Measurements from ENCODE around the gene SMARCC2. TPM values are rescaled to one million over a fixed set of nuclear protein-coding genes. Genes with fewer than 3 reads are reported as not detected.
A peak's percentile ranks its signal among the peaks of the same experiment; 100 is the strongest.

The SMARCC2 gene
- total RNA-seq, 1 donor from 2014 or later: 164 TPM

DNA sequence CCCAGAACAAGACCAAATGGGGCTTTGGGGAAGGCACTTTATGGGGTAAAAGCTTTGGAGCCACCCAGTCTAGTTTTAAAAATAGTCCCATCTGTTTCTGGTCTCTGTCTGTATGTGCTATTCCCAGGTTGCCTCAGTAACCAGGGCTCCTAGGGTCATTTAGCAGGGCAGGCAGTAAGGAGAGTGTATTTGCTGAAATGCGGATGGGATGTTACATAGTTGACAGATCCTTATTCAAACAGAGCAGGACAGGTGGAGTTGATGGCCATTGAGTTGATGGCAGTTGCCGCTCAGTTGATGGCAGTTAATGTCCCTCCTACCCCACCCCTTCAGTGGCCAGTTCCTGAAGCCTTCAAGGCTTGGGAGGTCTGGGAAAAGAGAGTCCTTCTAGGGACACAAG, 66.6 kb downstream of the SMARCC2 start:
- peak overlapping the region; percentile 31 for H3K4me3 Mint-ChIP-seq
- peaks cover 7% of the 10 kb centered on the region for H3K27me3 Mint-ChIP-seq (ENCODE audit: low read depth)
- H3K27ac Mint-ChIP-seq (ENCODE audit: unreplicated experiment): no peak overlapping the region
- DNase-seq (ENCODE audit: low read depth, low spot score): no peak
- H3K9me3 Mint-ChIP-seq: no peaks in the 10 kb centered on the region
- H3K4me1 Mint-ChIP-seq: peaks cover 35% of the 10 kb centered on the region
- H3K36me3 Mint-ChIP-seq (ENCODE audit: low read depth): peaks cover 3% of the 10 kb centered on the region
- TF ChIP-seq, protein P1, sequence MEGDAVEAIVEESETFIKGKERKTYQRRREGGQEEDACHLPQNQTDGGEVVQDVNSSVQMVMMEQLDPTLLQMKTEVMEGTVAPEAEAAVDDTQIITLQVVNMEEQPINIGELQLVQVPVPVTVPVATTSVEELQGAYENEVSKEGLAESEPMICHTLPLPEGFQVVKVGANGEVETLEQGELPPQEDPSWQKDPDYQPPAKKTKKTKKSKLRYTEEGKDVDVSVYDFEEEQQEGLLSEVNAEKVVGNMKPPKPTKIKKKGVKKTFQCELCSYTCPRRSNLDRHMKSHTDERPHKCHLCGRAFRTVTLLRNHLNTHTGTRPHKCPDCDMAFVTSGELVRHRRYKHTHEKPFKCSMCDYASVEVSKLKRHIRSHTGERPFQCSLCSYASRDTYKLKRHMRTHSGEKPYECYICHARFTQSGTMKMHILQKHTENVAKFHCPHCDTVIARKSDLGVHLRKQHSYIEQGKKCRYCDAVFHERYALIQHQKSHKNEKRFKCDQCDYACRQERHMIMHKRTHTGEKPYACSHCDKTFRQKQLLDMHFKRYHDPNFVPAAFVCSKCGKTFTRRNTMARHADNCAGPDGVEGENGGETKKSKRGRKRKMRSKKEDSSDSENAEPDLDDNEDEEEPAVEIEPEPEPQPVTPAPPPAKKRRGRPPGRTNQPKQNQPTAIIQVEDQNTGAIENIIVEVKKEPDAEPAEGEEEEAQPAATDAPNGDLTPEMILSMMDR (conservative IDR thresholded peaks at IDR 0.05): no peak

DNA sequence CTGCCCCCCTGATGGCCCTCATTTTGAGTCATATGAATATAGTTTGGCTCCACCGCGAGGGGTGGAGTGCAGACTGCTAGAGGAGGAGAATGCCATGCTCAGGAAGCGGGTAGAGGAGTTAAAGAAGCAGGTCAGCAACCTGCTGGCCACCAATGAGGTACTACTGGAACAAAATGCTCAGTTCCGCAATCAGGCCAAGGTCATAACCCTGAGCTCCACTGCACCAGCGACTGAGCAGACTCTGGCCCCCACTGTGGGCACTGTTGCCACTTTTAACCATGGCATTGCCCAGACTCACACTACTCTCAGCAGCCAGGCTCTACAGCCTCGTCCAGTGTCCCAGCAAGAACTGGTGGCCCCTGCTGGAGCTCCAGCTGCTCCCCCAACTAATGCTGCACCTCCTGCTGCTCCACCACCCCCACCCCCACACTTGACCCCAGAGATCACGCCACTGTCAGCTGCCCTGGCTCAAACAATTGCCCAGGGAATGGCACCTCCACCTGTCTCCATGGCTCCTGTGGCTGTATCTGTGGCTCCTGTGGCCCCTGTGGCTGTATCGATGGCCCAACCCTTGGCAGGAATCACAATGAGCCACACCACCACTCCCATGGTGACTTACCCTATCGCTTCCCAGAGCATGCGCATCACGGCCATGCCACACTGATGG, 67.9 kb downstream of the SMARCC2 start:
- Mint-ChIP-seq H3K4me3 (peak overlapping the region; percentile 32), H3K4me1 (peaks cover 28% of the 10 kb centered on the region), H3K36me3 (ENCODE audit: low read depth) (peaks cover 10% of the 10 kb centered on the region), H3K27me3 (ENCODE audit: low read depth) (peaks cover 11% of the 10 kb centered on the region), H3K27ac (ENCODE audit: unreplicated experiment) (no peak overlapping the region), H3K9me3 (no peaks in the 10 kb centered on the region)
- TF ChIP-seq, protein P1 (conservative IDR thresholded peaks at IDR 0.05): no peak
- no peak for DNase-seq (ENCODE audit: low read depth, low spot score)

DNA sequence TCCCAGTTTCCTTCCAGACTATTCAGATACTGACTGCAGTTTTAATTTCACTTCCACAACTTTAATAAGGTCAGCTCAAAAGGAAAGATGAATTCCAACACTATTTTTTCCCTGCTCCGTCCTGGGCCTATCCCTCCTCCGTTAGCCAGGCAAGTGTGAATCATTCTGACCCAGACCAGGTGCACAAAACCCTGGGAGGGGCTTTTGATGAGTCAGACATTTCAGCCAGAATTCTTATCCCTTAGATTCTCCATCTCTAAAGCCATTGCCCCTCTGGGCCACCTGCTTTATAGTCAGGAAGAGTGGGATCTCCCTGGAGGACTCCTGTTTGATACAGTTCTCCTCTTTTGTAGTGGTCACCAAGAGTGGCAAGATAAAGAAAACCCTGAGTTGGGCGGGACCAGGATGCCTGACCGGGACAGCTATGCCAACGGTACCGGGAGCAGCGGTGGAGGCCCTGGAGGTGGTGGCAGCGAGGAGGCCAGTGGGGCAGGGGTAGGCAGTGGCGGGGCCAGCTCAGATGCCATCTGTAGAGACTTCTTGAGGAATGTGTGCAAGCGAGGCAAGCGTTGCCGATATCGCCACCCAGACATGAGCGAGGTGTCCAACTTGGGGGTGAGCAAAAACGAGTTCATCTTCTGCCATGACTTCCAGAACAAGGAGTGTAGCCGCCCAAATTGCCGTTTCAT, 69.0 kb downstream of the SMARCC2 start:
- Mint-ChIP-seq H3K9me3 (no peaks in the 10 kb centered on the region), H3K27ac (ENCODE audit: unreplicated experiment) (no peak overlapping the region), H3K4me3 (peak overlapping the region; percentile 52), H3K27me3 (ENCODE audit: low read depth) (peaks cover 11% of the 10 kb centered on the region), H3K36me3 (ENCODE audit: low read depth) (peaks cover 10% of the 10 kb centered on the region), H3K4me1 (peaks cover 27% of the 10 kb centered on the region)
- DNase-seq (ENCODE audit: low read depth, low spot score): no peak
- TF ChIP-seq, protein P1 (conservative IDR thresholded peaks at IDR 0.05): no peak

DNA sequence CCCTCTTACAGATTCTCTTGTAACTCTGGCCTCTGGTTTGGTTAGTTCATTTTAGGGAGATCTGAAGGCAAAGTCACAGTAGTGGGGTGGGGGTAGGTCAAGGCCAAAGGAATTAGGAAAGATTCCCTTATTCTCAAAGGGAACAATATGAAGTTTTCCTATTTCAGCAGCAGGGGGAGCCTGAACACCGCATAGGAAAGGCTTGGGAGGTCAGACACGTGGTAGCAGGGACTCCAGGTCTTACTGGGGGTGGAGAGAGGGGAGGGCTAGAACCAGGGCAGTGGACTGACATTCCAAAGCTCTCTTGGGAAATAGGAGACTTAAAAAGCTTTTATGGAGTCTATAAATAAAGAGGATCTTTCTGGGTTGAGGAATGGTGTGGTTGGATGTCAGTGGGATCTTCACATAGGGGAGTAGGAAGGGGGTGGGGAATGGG, 69.9 kb downstream of the SMARCC2 start:
- H3K4me1 Mint-ChIP-seq: peaks cover 31% of the 10 kb centered on the region
- DNase-seq (ENCODE audit: low read depth, low spot score): peak; percentile 50
- TF ChIP-seq, protein P1 (conservative IDR thresholded peaks at IDR 0.05): peak; percentile 80
- peak overlapping the region; percentile 97 for H3K4me3 Mint-ChIP-seq
- no peaks in the 10 kb centered on the region for H3K9me3 Mint-ChIP-seq
- H3K27me3 Mint-ChIP-seq (ENCODE audit: low read depth): peaks cover 11% of the 10 kb centered on the region
- H3K27ac Mint-ChIP-seq (ENCODE audit: unreplicated experiment): peak overlapping the region; percentile 76
- H3K36me3 Mint-ChIP-seq (ENCODE audit: low read depth): peaks cover 10% of the 10 kb centered on the region

DNA sequence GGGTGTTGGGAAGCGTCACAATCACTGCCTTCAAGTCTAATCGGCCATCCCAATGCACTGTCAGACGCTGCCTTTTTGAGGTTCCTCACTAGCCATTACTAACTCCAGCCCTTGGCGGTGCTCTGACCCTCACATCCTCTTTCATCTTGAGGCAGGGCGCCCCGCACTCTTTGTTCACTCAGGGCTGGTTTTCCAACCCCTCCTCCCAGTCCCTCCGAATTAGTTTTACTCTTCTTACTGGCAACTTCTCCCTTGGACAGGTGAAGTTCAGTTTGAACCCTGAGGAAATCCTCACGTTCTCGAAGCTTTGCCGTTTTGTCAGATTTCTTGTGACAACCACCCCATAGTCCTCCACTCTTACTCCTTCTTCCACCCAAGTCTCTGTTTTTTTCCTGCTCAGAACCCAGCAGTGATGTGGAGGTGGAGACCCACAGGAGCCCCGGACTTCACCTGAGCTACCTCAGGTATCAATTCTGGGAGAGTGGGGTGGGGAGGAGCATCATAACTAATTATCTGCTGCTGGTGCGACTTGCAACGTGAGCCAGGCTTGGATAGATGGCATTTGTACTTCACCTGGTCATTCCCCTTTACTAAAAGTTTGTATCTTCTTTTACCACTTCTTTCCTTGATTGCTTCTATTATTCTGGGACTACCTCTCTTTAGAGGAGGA, 70.5 kb downstream of the SMARCC2 start:
- Mint-ChIP-seq H3K4me3 (peak overlapping the region; percentile 97), H3K4me1 (peaks cover 31% of the 10 kb centered on the region), H3K27ac (ENCODE audit: unreplicated experiment) (peak overlapping the region; percentile 94), H3K36me3 (ENCODE audit: low read depth) (peaks cover 14% of the 10 kb centered on the region), H3K9me3 (no peaks in the 10 kb centered on the region), H3K27me3 (ENCODE audit: low read depth) (peaks cover 11% of the 10 kb centered on the region)
- TF ChIP-seq, protein P1 (conservative IDR thresholded peaks at IDR 0.05): no peak
- no peak for DNase-seq (ENCODE audit: low read depth, low spot score)

All from neural crest cell (in vitro differentiated cells).